ENCODE data around the gene ZNF414. TPM values are rescaled to one million over a fixed set of nuclear protein-coding genes. Genes with fewer than 3 reads are reported as not detected.

The ZNF414 gene
- total RNA-seq, 1 donor from 2014 or later = 22.9 TPM

GRCh38 chr19:8505680-8506401, 8.1 kb downstream of the ZNF414 start:
- Mint-ChIP-seq H3K4me3 (ENCODE audit: unreplicated experiment) (peak overlapping the region; percentile 88), H3K36me3 (ENCODE audit: low read depth, unreplicated experiment) (no peaks in the 10 kb centered on the region), H3K27me3 (ENCODE audit: unreplicated experiment) (peaks cover 8% of the 10 kb centered on the region), H3K4me1 (ENCODE audit: unreplicated experiment) (no peaks in the 10 kb centered on the region), H3K9me3 (ENCODE audit: unreplicated experiment) (no peaks in the 10 kb centered on the region), H3K27ac (ENCODE audit: unreplicated experiment) (no peak overlapping the region)
- DNase-seq (ENCODE audit: low spot score) = peak; percentile 94
- TF ChIP-seq, protein P1, sequence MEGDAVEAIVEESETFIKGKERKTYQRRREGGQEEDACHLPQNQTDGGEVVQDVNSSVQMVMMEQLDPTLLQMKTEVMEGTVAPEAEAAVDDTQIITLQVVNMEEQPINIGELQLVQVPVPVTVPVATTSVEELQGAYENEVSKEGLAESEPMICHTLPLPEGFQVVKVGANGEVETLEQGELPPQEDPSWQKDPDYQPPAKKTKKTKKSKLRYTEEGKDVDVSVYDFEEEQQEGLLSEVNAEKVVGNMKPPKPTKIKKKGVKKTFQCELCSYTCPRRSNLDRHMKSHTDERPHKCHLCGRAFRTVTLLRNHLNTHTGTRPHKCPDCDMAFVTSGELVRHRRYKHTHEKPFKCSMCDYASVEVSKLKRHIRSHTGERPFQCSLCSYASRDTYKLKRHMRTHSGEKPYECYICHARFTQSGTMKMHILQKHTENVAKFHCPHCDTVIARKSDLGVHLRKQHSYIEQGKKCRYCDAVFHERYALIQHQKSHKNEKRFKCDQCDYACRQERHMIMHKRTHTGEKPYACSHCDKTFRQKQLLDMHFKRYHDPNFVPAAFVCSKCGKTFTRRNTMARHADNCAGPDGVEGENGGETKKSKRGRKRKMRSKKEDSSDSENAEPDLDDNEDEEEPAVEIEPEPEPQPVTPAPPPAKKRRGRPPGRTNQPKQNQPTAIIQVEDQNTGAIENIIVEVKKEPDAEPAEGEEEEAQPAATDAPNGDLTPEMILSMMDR (IDR thresholded peaks at IDR 0.05; ENCODE audit: unreplicated experiment) = peak; percentile 79

GRCh38 chr19:8504919-8505318, 9.0 kb downstream of the ZNF414 start:
- Mint-ChIP-seq H3K27ac (ENCODE audit: unreplicated experiment) (no peak overlapping the region), H3K4me1 (ENCODE audit: unreplicated experiment) (peaks cover 3% of the 10 kb centered on the region), H3K4me3 (ENCODE audit: unreplicated experiment) (peak overlapping the region; percentile 76), H3K27me3 (ENCODE audit: unreplicated experiment) (peaks cover 8% of the 10 kb centered on the region), H3K9me3 (ENCODE audit: unreplicated experiment) (no peaks in the 10 kb centered on the region), H3K36me3 (ENCODE audit: low read depth, unreplicated experiment) (no peaks in the 10 kb centered on the region)
- TF ChIP-seq, protein P1 (IDR thresholded peaks at IDR 0.05; ENCODE audit: unreplicated experiment) = no peak
- DNase-seq (ENCODE audit: low spot score) = no peak

- Mint-ChIP-seq H3K27ac (ENCODE audit: unreplicated experiment) (no peak overlapping the region), H3K4me1 (ENCODE audit: unreplicated experiment) (peaks cover 3% of the 10 kb centered on the region), H3K36me3 (ENCODE audit: low read depth, unreplicated experiment) (no peaks in the 10 kb centered on the region), H3K4me3 (ENCODE audit: unreplicated experiment) (no peak overlapping the region), H3K27me3 (ENCODE audit: unreplicated experiment) (peaks cover 8% of the 10 kb centered on the region), H3K9me3 (ENCODE audit: unreplicated experiment) (no peaks in the 10 kb centered on the region)
- TF ChIP-seq, protein P1 (IDR thresholded peaks at IDR 0.05; ENCODE audit: unreplicated experiment) = no peak
- DNase-seq (ENCODE audit: low spot score) = no peak
Measured at GRCh38 chr19:8504171-8504570, 9.8 kb downstream of the ZNF414 start.

DNA sequence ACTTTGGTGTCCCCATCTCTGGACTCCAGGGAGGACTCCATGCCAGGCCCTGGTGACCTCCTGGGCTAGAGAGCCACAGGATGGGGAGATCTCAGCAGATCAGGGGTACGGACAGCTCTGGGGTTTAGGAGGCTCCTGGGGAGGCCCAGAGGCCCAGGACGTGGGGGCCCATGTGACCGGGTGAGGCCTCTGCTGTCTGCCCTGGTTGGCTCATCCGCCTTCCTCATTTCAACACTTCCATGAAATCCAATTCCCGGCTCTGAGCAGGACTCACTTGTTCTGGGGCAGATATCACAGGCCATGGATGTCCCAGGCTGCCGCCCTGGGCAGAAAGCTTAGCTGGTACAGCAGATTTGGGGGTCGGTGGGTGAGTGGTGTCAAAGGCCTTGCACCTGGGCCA, 10.5 kb downstream of the ZNF414 start:
- DNase-seq (ENCODE audit: low spot score) = no peak
- H3K27me3 Mint-ChIP-seq (ENCODE audit: unreplicated experiment) = peaks cover 8% of the 10 kb centered on the region
- H3K4me1 Mint-ChIP-seq (ENCODE audit: unreplicated experiment) = peaks cover 3% of the 10 kb centered on the region
- H3K4me3 Mint-ChIP-seq (ENCODE audit: unreplicated experiment) = no peak overlapping the region
- TF ChIP-seq, protein P1 (IDR thresholded peaks at IDR 0.05; ENCODE audit: unreplicated experiment) = no peak
- H3K27ac Mint-ChIP-seq (ENCODE audit: unreplicated experiment) = no peak overlapping the region
- H3K36me3 Mint-ChIP-seq (ENCODE audit: low read depth, unreplicated experiment) = no peaks in the 10 kb centered on the region
- no peaks in the 10 kb centered on the region for H3K9me3 Mint-ChIP-seq (ENCODE audit: unreplicated experiment)

DNA sequence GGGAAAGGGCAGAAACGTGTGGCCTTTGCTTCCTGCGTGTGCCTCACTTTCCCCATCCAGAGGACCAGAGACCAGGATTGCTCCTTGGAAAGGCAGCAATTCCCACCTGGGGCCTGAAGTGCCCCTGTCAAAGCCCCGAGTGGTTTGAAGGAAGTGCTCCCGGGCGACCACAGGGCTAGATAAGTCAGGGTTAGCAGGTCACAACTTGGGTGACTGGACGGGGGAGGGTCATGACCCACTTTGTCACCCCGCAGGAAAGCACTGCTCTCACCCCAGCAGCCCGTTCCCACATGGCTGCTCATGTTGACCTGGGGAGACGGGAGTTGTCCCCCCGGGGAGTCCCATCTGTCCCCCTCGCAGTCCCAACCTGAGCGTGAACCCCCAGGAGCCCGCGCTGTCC, 12.0 kb downstream of the ZNF414 start:
- TF ChIP-seq, protein P1 (IDR thresholded peaks at IDR 0.05; ENCODE audit: unreplicated experiment) = no peak

More for the DNA sequence above, 12.0 kb downstream of the ZNF414 start:
- Mint-ChIP-seq H3K9me3 (ENCODE audit: unreplicated experiment) (no peaks in the 10 kb centered on the region), H3K4me1 (ENCODE audit: unreplicated experiment) (peaks cover 3% of the 10 kb centered on the region), H3K4me3 (ENCODE audit: unreplicated experiment) (no peak overlapping the region), H3K27me3 (ENCODE audit: unreplicated experiment) (peaks cover 8% of the 10 kb centered on the region), H3K36me3 (ENCODE audit: low read depth, unreplicated experiment) (no peaks in the 10 kb centered on the region), H3K27ac (ENCODE audit: unreplicated experiment) (no peak overlapping the region)
- no peak for DNase-seq (ENCODE audit: low spot score)
